ENCODE data around the gene ATP8B4.
"Not testable (repeated sequence)": the region's sequence is repeated elsewhere in the genome, so short reads cannot be mapped to it uniquely, and the experiment has no call there.

The ATP8B4 gene

DNA sequence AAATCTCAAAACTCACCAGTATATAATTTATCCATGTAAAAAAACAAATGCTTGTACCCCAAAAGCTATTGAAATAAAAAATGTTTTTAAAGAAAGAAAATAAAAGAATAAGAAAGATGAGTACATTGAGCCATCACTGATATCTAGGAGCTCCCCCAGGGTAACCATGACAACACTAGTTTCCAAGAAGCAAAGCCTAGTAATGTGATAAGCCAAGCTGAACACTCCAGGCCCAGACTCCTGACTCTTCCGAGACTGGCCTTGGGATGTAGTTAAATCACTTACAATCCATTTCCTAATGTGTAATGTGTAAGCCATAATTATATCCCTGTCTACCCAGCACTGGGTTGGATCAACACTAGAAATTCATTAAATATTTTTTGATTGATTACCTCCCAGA is 21.1 kb upstream of the ATP8B4 start:
- DNase-seq: no peak

DNA sequence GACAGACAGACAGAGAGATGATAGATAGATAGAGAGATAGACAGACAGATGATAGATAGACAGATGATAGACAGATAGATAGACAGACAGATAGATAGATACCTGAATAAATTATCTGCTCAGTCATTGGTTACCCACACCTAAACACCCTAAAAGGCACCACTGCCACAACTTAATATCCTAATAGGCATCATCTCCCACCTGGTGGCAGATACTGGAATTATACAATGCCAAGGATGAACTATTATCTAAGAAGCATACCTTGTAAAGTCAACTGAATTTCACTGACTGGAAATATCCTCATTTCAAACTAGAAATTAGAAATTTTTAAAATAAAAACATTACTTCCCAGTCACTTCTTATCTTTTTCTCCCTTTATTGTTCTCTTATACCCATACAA is 19.4 kb upstream of the ATP8B4 start:
- no peak for DNase-seq

DNA sequence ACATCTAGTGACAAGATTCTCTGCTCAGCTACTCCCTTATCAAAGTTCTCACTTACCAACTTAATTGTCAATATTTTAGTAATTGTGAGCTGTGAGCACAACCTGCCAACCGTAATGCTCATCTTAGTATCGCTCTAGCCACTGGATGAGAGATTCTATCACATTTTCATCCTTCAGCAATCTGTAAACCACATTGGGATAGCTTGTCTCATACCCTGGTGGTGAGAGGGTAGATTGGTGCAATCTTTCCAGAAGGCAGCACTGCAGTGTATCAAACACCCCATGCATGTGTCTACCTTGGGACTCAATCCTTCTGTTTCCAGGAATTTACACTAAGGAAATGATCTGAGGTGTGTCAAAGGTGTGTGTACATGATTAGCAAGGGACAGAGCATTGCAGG is 18.9 kb upstream of the ATP8B4 start:
- DNase-seq: no peak

DNA sequence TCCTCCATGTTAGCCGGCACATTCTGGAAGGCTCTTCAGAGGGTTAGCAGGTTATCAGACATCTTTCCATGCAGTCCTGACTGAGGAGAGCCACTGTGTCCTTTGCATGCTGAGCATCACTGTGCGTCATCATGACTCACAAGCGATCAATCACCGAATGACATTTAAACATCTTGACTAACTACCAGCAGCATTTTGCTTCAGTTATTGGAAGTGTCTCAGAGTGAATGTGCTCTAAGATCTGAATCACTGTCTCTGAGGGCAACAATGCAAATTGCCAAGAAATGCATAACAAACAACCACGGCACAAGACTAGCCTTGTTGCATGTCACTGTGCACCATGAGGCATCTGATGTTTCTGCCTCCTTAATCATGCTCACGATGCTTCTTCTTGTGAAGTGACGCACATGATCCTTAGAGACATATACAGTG is 18.3 kb upstream of the ATP8B4 start:
- DNase-seq: no peak

DNA sequence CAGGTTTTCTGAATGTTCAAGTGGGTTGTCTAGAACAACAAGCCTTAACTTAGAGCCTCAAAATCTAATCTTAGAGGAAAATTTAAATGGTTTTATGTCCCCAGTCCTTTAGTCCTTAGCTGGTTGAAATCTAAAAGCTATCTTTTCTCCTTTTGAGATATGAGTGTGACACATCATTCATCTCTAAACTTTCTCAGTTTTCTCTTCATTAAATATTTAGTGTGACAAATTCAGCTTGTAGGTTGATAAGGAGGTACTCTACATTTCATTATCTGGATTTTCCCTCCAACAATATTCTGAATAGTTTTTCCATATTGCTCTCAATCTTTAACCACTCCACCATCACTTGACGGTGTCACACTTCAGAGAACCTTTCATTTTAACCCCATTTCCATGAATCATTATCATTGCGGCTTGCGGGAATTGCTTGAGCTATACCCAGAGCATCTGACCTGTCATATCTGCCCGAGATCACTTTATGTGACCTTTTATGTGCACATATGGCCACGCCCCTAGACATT is 16.1 kb upstream of the ATP8B4 start:
- no peak for DNase-seq

DNA sequence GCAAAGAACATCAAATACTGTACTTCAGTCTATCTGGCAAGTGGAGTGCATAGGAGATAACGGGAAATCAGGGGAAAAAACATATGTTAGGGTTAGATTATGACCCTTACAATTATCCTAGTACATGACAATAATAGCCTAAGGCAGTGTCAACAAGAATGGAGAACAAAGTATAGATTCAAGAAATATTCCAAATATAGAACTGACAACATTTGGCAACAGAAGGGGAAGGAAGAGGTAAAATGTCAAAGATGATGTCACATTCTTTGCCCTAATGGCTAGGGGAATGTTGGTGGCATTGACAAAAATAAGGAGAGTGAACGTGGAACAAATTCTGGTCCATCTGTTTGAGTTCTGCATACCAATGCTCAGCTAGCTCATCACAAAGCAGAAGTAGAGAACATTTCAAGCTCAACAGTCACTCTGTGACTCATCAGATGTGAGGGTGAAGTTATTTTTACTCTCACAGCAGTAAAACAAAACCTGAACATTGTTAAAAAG is 15.5 kb upstream of the ATP8B4 start:
- DNase-seq: no peak

DNA sequence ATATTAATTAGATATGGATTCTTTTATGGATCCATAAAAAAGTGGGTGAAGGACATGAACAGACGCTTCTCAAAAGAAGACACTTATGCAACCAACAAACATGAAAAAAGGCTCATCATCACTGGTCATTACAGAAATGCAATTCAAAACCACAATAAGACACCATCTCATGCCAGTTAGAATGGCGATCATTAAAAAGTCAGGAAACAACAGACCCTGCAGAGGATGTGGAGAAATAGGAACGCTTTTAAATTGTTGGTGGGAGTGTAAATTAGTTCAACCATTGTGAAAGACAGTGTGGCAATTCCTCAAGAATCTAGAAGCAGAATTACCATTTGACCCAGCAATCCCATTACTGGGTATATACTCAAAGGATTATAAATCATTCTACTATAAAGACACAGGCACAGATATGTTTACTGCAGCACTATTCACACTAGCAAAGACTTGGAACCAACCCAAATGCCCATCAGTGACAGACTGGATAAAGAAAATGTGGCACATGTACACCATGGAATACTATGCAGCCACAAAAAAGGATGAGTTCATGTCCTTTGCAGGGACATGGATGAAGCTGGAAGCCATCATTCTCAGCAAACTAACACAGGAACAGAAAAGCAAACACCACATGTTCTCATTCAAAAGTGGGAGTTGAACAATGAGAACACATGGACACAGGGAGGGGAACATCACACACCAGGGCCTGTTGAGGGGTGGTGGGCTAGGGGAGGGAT is 13.4 kb upstream of the ATP8B4 start:
- not testable (repeated sequence) for DNase-seq

DNA sequence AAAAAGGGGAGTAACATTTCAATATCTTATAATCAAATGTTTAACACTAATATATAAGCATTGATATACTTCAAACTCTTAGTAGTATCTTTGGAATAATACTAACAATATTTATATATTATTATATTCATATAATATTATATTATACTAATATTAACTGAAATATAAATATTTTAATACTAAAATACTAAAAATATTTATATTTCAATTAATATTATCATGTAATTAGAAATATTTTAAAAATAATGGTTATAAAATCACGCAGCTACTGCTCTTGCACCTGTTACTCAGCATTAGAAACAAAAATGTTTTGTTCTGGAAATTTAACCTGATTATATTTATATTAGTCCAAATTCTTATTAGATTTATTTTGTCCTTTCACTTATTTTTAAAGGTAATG is 12.6 kb upstream of the ATP8B4 start:
- no peak for DNase-seq

DNA sequence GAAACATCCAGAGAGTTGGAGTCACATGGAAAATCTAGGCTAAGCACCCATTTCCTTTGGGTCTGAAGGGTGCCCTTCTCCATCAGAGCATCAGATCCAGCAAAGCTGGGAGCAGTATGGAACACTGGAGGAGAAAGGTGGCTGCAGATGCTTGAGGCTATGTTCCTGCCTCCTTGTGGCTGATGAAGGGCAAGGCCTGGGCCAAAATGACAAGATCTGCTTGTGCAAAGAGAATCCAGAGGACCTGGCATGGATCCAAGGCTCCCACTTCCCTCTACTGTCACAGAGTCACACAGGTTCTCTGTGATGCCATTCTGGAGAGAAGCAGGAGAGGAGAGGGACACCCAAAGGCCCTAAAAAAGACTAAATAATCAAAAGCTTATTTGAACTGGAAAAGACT is 9.2 kb upstream of the ATP8B4 start:
- no peak for DNase-seq

DNA sequence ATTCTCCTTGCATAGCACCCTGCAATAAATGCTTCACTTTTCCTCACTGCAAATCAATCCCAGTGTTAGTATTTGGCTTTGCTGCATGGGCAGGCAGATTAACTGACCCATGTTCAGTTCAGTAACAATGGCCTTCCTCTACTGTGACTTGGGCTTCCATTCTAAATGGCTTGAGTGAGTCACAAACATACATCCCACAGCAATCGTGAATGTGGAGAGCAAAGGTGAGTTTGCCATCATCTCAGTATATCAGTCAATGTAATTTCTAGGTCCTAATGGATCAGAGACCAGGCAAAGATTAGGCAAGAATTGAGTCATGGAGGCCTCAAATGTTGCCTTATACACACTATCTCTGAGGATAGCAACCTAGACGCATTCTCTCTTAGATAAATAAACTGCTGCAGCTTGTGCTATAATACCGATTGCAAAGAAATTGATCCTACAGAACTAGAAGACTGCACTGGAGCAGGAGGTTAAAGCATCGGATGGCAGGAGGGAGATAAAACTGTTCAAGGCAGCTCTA is 8.3 kb upstream of the ATP8B4 start:
- no peak for DNase-seq

DNA sequence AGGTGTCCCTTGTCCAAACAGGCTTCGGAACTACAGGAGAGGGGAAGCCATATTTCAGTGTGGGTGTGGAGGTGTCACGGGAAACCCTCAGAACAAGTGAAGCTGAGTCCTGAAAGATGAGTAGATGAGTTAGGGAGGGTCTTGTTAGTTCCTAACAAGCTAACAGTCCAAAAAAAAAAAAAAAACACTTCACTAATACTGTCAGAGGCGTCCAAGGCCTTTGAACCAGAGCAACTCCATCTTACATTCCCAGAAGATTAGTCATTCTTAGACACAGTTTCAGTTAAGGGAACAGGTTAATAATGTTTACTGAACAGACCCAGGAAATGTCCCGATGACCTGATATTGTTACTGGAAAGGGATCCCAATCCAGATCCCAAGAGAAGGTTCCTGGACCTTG is 7.0 kb upstream of the ATP8B4 start:
- DNase-seq: no peak

DNA sequence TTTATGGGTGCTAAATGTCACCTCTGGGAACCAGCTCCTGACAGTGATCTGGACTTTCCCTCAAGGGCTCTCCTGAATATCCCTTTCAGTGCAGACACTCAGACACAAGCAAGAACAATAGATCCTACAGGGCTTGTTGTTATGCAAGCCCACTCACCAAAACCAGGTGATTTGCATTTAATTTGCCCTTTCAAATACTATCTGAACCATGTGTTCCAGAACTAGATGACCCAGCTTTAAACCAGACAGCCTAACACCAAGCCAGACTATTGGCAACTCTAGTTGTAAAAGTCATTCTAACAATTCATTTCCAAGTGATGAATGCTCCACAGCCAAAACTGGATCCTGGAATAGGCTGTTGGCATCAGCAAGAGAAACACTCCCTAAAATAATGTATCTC is 5.6 kb upstream of the ATP8B4 start:
- DNase-seq: no peak

DNA sequence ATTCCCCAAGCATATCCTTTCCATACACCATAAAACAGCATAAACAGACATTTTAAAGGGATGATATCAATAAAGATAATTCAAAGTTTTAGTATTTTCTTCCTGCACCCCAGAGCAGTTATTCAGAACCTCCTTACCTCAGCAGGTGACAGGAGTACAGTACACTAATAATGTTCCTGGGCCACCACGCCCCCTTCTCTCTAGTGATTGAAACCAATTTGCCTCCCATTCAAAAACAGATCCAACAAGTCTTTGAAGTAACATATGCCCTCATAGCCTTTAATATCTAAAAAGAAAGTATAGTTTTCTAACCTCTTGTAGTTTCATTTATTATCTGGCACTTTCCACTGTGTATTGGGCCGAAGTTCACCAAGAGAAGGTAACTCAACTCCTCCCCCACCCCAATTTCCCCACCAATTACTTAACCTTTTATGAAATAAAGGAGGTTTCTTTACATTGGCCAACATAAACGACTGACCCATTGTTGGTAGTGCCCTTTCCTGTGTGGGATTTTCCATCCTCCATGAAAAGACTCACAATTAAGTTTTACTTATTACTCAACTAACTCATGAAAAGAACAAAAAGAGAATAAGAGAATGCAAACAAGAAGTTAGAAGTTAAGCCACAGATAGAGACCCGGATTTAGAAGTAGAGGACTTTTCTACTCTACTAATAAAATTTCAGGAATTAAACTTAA is 5.0 kb upstream of the ATP8B4 start:
- no peak for DNase-seq

DNA sequence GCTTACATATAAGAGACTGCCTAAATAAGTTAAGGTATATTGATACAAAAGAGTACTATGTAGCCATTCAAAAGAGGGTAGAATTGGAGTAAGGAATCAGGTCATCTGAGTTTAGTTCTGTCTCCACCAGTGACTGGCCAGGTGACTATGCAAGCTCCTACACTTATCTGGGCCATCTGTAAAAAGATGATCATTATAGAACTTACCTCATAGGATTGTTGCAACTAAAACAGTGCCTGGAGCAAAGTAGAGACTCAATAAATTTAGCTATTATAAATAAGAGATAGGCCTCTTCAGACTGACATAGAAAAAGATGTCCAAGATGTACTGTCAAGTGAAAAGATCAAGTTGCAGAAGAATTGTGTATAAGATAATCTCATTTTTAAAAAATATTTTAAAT is 1.7 kb upstream of the ATP8B4 start:
- DNase-seq: no peak

DNA sequence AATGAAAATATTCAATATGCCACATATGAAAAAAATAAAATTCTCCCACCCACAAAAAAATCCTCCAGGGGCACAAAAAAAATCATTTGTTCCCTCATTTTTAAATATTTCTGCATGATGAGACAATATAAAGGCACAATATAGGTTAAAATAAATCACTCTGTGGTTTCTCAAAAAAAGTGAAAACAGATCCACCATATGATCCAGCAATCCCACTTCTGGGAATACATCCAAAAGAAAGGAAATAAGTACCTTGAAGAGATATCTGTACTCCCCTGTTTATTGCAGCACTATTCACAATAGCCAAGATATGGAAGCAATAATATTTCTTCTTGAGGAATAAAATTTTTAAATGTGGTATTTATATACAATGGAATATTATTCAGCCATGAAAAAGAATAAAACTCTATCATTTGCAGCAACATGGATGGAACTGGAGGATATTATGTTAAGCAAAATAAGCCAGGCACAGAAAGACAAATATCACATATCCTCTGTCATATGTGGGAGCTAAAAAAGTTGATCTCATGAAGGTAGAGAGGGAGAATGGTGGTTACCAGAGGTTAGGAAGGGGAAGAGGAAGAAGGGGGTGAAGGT is 1.5 kb downstream of the ATP8B4 start:
- DNase-seq: no peak

DNA sequence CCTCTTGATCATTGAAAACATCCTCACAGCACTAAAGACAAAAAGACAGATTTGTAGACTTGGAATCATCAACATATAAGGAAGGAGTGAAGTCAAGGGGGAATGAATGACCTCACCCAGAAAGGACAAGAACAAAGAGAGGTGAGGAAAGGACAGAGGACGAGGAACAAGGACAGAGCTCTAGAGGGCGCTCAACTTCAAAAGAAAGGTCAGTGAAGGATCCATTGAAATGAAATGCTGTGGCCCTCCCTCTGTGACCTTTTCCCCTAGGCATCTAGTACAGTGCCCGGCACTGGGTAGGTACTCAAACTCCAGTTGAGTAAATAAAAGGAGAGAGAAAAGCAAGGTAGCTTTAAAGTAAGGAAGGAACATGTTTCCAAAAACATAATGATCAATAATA is 2.6 kb downstream of the ATP8B4 start:
- DNase-seq: no peak

DNA sequence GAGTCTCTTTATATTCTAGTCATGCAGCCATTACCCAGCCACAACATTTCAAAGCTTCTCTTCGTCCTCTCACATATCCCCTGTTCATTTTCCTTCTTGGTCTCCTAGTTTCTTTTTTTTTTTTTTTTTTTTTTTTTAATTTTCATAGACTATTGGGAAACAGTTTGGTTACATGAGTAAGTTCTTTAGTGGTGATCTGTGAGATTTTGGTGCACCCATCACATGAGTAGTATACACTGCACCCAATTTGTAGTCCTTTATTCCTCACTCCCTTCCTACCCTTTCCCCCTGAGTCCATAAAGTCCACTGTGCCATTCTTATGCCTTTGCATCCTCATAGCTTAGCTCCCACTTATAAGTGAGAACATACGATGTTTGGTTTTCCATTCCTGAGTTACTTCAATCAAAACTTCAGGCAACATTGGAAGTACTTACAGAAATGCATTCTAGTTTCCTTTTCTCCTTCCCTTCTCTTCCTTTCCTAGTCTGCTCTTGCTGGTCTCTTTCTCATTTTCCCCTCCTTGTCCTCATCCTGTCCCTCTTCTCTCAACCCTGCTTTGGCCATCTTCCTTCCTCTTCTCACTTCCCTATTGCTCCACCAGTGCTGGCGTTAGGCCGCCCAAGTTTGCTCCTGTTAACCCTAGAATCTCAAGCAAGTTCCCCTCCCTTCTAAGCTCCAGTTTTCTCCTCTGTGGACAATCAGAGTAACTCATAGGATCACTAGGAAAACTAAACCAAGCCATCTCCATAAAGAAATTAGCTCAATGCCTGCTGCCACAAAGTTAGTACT is 4.8 kb downstream of the ATP8B4 start:
- no peak for DNase-seq

DNA sequence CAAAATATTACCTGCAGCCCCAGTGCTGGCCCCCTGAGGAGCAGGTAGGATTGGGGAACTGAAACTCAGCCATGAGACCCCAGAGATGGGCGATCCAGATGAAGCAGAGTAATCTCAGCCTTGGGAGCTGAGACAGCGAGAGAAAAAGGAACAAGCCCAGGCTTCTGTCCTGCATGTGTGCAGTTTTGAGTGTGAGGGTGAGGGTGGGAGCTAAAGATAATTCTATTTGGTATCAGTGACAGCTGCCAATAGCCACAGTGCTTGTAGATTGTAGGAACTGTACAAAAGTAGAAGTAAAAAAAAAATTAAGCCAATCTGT is 5.9 kb downstream of the ATP8B4 start:
- DNase-seq: no peak

DNA sequence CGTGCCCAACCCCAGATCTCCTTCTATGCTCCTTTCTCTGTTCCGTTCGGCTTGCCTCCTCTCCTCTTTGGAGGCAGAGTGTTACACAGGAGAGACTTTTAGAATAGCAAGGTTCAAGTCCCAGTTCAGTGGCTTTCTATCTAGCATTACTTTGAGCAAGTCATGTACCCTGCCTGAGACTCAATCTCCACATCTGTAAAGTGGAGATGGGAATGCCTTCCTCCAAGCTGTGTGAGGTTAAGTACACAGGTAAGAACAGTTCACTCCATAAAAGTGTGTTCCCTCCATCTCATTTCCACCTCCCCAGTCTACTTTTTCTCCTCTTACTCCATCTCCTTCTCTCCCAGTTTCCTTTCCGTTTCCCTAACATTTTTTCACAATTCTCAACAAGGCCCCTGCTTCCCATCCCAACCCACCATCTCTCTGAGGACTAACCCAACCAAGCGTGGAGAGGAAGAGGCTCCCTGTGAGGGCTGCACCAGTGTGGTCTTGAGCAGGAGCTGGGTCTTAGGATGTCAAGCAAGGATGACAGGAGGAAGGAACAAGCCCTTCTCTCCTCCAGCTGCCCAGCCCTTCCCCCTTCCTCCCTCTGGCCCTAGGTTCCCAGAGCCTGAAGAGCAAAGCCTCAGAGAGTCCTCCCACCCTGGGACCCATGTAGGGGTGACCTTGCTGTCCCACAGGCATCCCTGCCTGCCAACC is 6.4 kb downstream of the ATP8B4 start:
- no peak for DNase-seq

DNA sequence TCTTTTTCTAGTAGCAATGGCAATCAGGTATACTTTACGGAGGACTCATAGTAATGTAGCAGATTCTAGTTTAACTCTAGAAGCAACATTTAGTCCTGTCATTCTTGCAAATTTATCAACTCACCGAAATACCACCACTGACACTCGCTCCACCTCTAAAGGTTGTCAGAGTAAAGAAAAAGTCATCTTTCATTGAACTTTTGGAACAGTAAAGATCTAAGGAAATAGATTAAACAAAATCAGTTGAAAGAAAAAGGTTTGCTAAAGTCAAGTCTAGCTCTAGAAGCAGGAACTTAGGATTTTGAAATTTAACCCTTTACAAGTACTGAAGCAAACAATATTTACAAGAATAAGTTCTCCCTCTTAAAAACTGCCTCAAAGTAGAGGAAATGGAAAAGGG is 8.7 kb downstream of the ATP8B4 start:
- no peak for DNase-seq

DNA sequence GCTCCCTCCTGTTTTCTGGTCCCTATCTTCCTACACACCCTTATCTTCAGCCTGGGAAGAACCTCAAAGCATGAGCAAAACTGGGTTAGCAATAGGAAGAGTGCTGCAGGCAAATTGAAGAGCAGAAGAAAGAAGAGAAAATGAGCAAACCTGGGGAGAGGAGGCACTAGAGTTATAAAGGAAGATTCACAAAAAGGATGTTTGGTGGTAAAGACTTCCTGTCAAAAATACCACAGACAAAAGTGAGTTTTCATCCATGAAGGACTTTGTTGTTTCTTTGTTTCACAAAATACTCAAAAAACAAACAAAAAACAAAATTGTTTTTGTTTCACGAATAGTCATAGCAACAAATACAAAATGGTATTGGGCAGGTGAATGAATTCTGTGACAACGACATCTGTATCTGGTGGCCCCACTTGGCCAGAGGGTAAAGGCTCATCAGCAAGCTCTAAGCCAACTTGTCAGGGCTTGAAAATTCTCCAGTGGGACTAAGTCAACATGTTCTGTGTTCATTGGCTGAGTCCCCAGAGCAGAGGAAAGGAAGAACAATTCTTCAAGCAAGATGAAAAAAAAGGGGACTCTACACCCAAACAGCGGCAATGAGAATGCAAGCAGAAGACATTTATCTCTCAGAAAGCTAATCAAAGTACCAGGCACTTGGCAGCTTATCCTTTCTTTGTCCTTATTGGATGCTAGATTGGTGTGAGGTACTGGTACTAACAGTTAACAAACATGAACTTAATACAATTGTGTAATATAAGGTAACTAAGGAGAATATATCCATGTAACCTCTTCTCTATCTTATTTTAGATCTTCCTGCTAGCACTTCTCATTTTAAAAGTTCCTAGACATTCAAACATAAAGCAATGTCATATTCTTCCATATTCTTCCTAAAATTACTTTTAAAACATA is 9.7 kb downstream of the ATP8B4 start:
- DNase-seq: no peak
